ENCODE data around the gene TSPO. TPM values are rescaled to one million over a fixed set of nuclear protein-coding genes. Genes with fewer than 3 reads are reported as not detected.
A peak's percentile ranks its signal among the peaks of the same experiment; 100 is the strongest.

Gene TSPO
- polyA plus RNA-seq, 3 donors: 491 to 2,663 (median 2,230) TPM

DNA sequence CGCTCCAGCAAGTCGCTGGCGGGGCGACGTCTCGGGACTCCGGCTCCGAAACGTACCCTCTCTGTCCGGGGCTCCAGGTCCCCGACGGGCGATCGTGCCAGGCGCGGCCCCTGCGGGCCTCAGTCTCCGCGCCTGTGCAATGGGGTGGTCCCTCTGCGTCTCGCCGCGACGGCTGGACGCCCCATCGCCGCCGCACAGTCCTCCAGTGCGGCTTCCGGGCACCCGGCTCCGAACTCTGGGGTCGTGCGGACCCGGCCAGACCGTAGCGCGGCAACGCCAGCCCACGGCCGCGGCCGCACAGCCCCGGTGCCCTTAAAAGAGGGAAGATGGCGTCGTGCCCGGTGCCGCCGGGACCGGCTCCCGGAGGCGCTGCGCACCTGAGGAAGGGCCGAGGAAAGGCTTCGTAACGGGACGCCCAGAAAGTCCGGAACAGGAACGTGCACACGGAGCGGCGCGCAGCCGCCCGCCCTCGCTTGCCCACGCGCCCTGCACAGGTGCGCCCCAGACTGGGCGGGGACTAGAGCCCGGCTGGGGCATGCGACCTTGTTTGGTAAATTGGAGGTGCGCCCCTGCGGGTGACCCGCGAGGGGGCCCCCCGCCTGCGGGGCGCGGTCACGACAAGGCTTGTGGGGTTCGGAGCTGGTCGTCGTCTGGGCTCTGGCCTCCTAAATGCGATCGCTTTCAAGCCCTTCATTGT, 40.3 kb upstream of the TSPO start:
- H3K4me1 ChIP-seq (ENCODE audit: control insufficient read depth in 1 of 2, insufficient read depth in 2 of 2, low read length in 2 of 2): peaks cover 34 to 41% of the 10 kb centered on the region in 2 donors
- TF ChIP-seq, protein P1, sequence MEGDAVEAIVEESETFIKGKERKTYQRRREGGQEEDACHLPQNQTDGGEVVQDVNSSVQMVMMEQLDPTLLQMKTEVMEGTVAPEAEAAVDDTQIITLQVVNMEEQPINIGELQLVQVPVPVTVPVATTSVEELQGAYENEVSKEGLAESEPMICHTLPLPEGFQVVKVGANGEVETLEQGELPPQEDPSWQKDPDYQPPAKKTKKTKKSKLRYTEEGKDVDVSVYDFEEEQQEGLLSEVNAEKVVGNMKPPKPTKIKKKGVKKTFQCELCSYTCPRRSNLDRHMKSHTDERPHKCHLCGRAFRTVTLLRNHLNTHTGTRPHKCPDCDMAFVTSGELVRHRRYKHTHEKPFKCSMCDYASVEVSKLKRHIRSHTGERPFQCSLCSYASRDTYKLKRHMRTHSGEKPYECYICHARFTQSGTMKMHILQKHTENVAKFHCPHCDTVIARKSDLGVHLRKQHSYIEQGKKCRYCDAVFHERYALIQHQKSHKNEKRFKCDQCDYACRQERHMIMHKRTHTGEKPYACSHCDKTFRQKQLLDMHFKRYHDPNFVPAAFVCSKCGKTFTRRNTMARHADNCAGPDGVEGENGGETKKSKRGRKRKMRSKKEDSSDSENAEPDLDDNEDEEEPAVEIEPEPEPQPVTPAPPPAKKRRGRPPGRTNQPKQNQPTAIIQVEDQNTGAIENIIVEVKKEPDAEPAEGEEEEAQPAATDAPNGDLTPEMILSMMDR (IDR thresholded peaks at IDR 0.05): no peak
- Mint-ChIP-seq H3K4me3 (peak overlapping the region; percentile 73 to 88), H3K4me1 (peaks cover 31% of the 10 kb centered on the region), H3K27ac (no peak overlapping the region), H3K27me3 (ENCODE audit: low read depth in 3 of 3) (peaks cover 38 to 56% (median 43%) of the 10 kb centered on the region in 3 donors), H3K36me3 (peaks cover 0 to 2% of the 10 kb centered on the region in 2 donors), H3K9me3 (peaks cover 0 to 9% (median 0%) of the 10 kb centered on the region in 7 donors)
- peak overlapping the region; percentile 91 for H2AFZ ChIP-seq (ENCODE audit: insufficient read depth, low read depth, low read length, poor library complexity, severe bottlenecking)
- H3K36me3 ChIP-seq (replicated peaks in 1 of 2; ENCODE audit: control insufficient read depth in 1 of 2, insufficient read depth in 2 of 2, low read length in 2 of 2): no peaks in the 10 kb centered on the region
- H3K4me3 ChIP-seq (replicated peaks in 1 of 3; ENCODE audit: low read depth in 2 of 3, low read length in 3 of 3): peak overlapping the region; percentile 38 to 80 (median 41)
- no peaks in the 10 kb centered on the region for H4K20me1 ChIP-seq (ENCODE audit: insufficient read depth, low read length)
- intact Hi-C loops (cut with micrococcal nuclease): no loop called here
- 3% methylated on average over 86 of the region's 86 CpGs for WGBS (ENCODE audit: insufficient coverage)
- peaks cover 8 to 39% of the 10 kb centered on the region in 2 donors for H3K27me3 ChIP-seq (ENCODE audit: control insufficient read depth in 2 of 2, insufficient read depth in 2 of 2, low read length in 2 of 2)
- no peak for DNase-seq
- no peak overlapping the region for H3K27ac ChIP-seq (ENCODE audit: low read depth in 1 of 2, low read length in 2 of 2)
- peak overlapping the region; percentile 64 for H3K9ac ChIP-seq (ENCODE audit: insufficient read depth, low read length, poor library complexity, severe bottlenecking)
- H3K79me2 ChIP-seq (ENCODE audit: insufficient read depth, low read length): no peaks in the 10 kb centered on the region
- no peaks in the 10 kb centered on the region for H3K9me3 ChIP-seq (replicated peaks in 1 of 2; ENCODE audit: control insufficient read depth in 1 of 2, insufficient read depth in 1 of 2, low read length in 2 of 2)
- peak overlapping the region; percentile 97 for H3K4me2 ChIP-seq (replicated peaks; ENCODE audit: extremely low read depth, low read length, poor library complexity, severe bottlenecking)

DNA sequence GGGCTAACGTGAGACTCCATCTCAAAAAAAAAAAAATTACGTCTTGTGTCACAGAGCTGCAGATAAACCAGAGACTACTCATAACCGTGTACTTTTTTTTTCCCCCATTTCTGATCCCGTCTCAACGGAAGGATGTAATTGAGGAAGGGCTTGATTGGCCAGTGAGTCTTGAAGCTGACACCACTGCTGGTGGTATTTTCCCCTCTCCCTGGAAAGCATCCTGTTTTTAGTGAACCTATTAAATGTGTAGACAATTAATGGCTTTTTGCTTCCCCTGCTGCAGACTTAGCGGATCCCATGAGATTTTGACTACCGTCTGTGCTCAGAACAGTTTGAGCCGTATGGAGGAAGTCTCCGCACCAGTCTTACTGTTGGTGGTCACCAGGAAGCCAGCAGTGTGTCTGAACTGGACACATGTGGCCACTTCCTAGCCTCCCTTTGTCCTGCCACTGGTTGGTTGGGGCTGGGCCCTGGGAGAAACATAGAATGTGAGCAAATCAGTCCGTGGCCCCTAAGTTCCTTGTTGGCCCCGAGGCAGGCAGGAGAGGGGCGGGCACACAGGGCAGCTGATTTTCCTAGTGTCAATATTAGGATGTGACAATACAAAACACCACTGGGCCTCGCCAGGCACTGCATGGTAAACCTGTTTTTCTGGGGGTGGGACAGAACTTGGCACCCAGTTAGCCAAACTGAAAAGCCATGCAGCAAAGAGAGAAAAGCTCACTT, 37.7 kb upstream of the TSPO start:
- H2AFZ ChIP-seq (ENCODE audit: insufficient read depth, low read depth, low read length, poor library complexity, severe bottlenecking): no peak overlapping the region

More for the DNA sequence above, 37.7 kb upstream of the TSPO start:
- peaks cover 51 to 59% of the 10 kb centered on the region in 2 donors for H3K4me1 ChIP-seq (ENCODE audit: control insufficient read depth in 1 of 2, insufficient read depth in 2 of 2, low read length in 2 of 2)
- no peaks in the 10 kb centered on the region for H3K36me3 ChIP-seq (replicated peaks in 1 of 2; ENCODE audit: control insufficient read depth in 1 of 2, insufficient read depth in 2 of 2, low read length in 2 of 2)
- intact Hi-C loops (cut with micrococcal nuclease): no loop called here
- peaks cover 8 to 39% of the 10 kb centered on the region in 2 donors for H3K27me3 ChIP-seq (ENCODE audit: control insufficient read depth in 2 of 2, insufficient read depth in 2 of 2, low read length in 2 of 2)
- H3K9me3 ChIP-seq (replicated peaks in 1 of 2; ENCODE audit: control insufficient read depth in 1 of 2, insufficient read depth in 1 of 2, low read length in 2 of 2): no peaks in the 10 kb centered on the region
- H3K4me2 ChIP-seq (replicated peaks; ENCODE audit: extremely low read depth, low read length, poor library complexity, severe bottlenecking): no peak overlapping the region
- H3K4me1 Mint-ChIP-seq: peaks cover 46% of the 10 kb centered on the region
- no peaks in the 10 kb centered on the region for H3K79me2 ChIP-seq (ENCODE audit: insufficient read depth, low read length)
- H3K27ac ChIP-seq (ENCODE audit: low read depth in 1 of 2, low read length in 2 of 2): no peak overlapping the region
- H3K36me3 Mint-ChIP-seq: peaks cover 2% of the 10 kb centered on the region in 2 donors
- peaks cover 35 to 51% (median 35%) of the 10 kb centered on the region in 3 donors for H3K27me3 Mint-ChIP-seq (ENCODE audit: low read depth in 3 of 3)
- H4K20me1 ChIP-seq (ENCODE audit: insufficient read depth, low read length): no peaks in the 10 kb centered on the region
- peak overlapping the region in 1 of 7 donors; percentile 4 for H3K27ac Mint-ChIP-seq
- peaks cover 0 to 9% (median 0%) of the 10 kb centered on the region in 7 donors for H3K9me3 Mint-ChIP-seq
- 19% methylated on average over 2 of the region's 13 CpGs for WGBS (ENCODE audit: insufficient coverage)
- H3K9ac ChIP-seq (ENCODE audit: insufficient read depth, low read length, poor library complexity, severe bottlenecking): no peak overlapping the region
- peak in 1 of 3 donors; percentile 60 for DNase-seq
- H3K4me3 Mint-ChIP-seq: peak overlapping the region in 1 of 2 donors; percentile 77
- TF ChIP-seq, protein P1 (IDR thresholded peaks at IDR 0.05): no peak
- no peak overlapping the region for H3K4me3 ChIP-seq (replicated peaks in 1 of 3; ENCODE audit: low read depth in 2 of 3, low read length in 3 of 3)
